Thyroid gland (tissue), 4 donors: ENCODE results near the gene RAD1. TPM values are rescaled to one million over a fixed set of nuclear protein-coding genes. Genes with fewer than 3 reads are reported as not detected.

ENCODE experiments used
- DNase-seq, 2 donors: peaks; one replicate each; pipeline ENCODE4 v3.0.0-alpha.2; 2019
- H3K27ac ChIP-seq, 3 donors: fragments of 200-600 bp; sonication (generic); 1 replicate in 2 of 3; 2 replicates in 1 of 3; pipeline ENCODE4 v1.5.1; 2016 to 2019; ENCODE audit warnings: mild to moderate bottlenecking in 1 of 3, moderate library complexity in 1 of 3
- H3K27me3 ChIP-seq: fragments of 200-600 bp; sonication (generic); one replicate; pipeline ENCODE4 v1.5.1; 2019
- H3K36me3 ChIP-seq, 2 donors: fragments of 200-600 bp; sonication (generic); one replicate each; pipeline ENCODE4 v1.5.1; 2016 to 2019
- H3K4me1 ChIP-seq, 2 donors: fragments of 200-600 bp; sonication (generic); one replicate each; pipeline ENCODE4 v1.5.1; 2017 to 2019
- H3K4me3 ChIP-seq, 3 donors: fragments of 200-600 bp; sonication (generic); replicated peaks in 1 of 3; 1 replicate in 2 of 3; 2 replicates in 1 of 3; pipeline ENCODE4 v1.5.1; 2016; ENCODE audit warnings: mild to moderate bottlenecking in 1 of 3
- H3K9me3 ChIP-seq: fragments of 200-600 bp; sonication (generic); one replicate; pipeline ENCODE4 v1.5.1; 2017
- CTCF ChIP-seq, 6 experiments: fragments of 200-600 bp in 3 of 6; fragments of 450-650 bp in 3 of 6; sonication (generic) in 3 of 6; IDR thresholded peaks; one replicate each; pipeline ENCODE4 v1.5.1; 2016 to 2019; ENCODE audit warnings: antibody characterized with exemption in 6 of 6, mild to moderate bottlenecking in 2 of 6, inconsistent platforms in 1 of 6, moderate library complexity in 1 of 6
- POLR2A ChIP-seq, 2 donors: fragments of 450-650 bp; IDR thresholded peaks; one replicate each; pipeline ENCODE4 v1.6.1; 2017; ENCODE audit warnings: antibody characterized with exemption in 2 of 2, mild to moderate bottlenecking in 2 of 2, moderate library complexity in 1 of 2
- WGBS, 2 donors: methylation state at CpG; one replicate each; pipeline ENCODE4 v1.1.5; 2017; 5-methylcytosine and 5-hydroxymethylcytosine counted together
- intact Hi-C: fragments of 100-400 bp; cut with DNase I; formaldehyde crosslinking; loops from one replicate; pipeline ENCODE4 v1.15.1; 2023
- total RNA-seq, 4 donors: library from RNA; depleted of rRNA; stranded (reverse); fragments of >200 nt; gene quantifications; one replicate each; pipeline ENCODE4 v1.2.3, GENCODE V29; 2016

The RAD1 gene
- 10 to 100 TPM; 31.1 to 40.7 (median 37.5) TPM for total RNA-seq

- H3K27ac ChIP-seq, result peak within 1 kb of the TSS; percentile 38 to 80 (median 80)
- peaks cover 6 to 15% of the 10 kb centered on the region in 2 donors for H3K36me3 ChIP-seq
- 0 to 1% methylated on average over 54 to 65 of the region's 67 CpGs for WGBS, 2 donors
- peak within 1 kb of the TSS; percentile 70 to 92 (median 72) for H3K4me3 ChIP-seq
- H3K9me3 ChIP-seq, result no peaks in the 10 kb centered on the region
- DNase-seq, result peak; percentile 96 to 98
- H3K4me1 ChIP-seq, result peaks cover 21 to 27% of the 10 kb centered on the region in 2 donors
- H3K27me3 ChIP-seq, result no peaks in the 10 kb centered on the region
- TF ChIP-seq CTCF (IDR thresholded peaks at IDR 0.05) (peak in 2 of 6 experiments; percentile 22 to 45), POLR2A (IDR thresholded peaks at IDR 0.05) (peak in 1 of 2 donors; percentile 63)
- intact Hi-C loops, result no loop called here
Observed at GRCh38 chr5:34915139-34915855, at the start of gene RAD1, which contains the start of gene BRIX1. Gene RAD1, minus strand, starts transcription at chr5:34915504. Its CDS starts 612 bp downstream, at chr5:34914892. Gene BRIX1, plus strand, starts transcription at chr5:34915711. Its CDS starts 28 bp downstream, at chr5:34915739.

- no peak for DNase-seq
- Histone ChIP-seq H3K27me3 (no peaks in the 10 kb centered on the region), H3K4me3 (no peak overlapping the region), H3K36me3 (peaks cover 4 to 9% of the 10 kb centered on the region in 2 donors), H3K27ac (no peak overlapping the region), H3K4me1 (no peaks in the 10 kb centered on the region), H3K9me3 (no peaks in the 10 kb centered on the region)
- TF ChIP-seq POLR2A (IDR thresholded peaks at IDR 0.05), result no peak
- TF ChIP-seq CTCF (IDR thresholded peaks at IDR 0.05), result no peak
- intact Hi-C loops, result no loop called here
- WGBS, 2 donors, result 78 to 97% methylated on average over 1 of the region's 1 CpG
Observed at GRCh38 chr5:34959323-34959722, 44.0 kb upstream of the RAD1 start.

- Histone ChIP-seq H3K36me3 (peaks cover 8 to 12% of the 10 kb centered on the region in 2 donors), H3K27ac (no peak overlapping the region), H3K9me3 (no peaks in the 10 kb centered on the region), H3K4me1 (no peaks in the 10 kb centered on the region), H3K27me3 (no peaks in the 10 kb centered on the region), H3K4me3 (no peak overlapping the region)
- peak; percentile 27 to 35 for DNase-seq
- TF ChIP-seq POLR2A (IDR thresholded peaks at IDR 0.05) (no peak), CTCF (IDR thresholded peaks at IDR 0.05) (peak in 3 of 6 experiments; percentile 38 to 60 (median 49))
- intact Hi-C loops, result no loop called here
- WGBS, 2 donors, result 48 to 49% methylated on average over 5 of the region's 5 CpGs
Observed at GRCh38 chr5:34957857-34958690, 42.8 kb upstream of the RAD1 start.

GRCh38 chr5:34957321-34957720 lies 42.0 kb upstream of the RAD1 start:
- Histone ChIP-seq H3K9me3 (no peaks in the 10 kb centered on the region), H3K36me3 (peaks cover 10 to 12% of the 10 kb centered on the region in 2 donors), H3K4me1 (no peaks in the 10 kb centered on the region), H3K4me3 (no peak overlapping the region), H3K27ac (no peak overlapping the region), H3K27me3 (no peaks in the 10 kb centered on the region)
- WGBS, 2 donors, result 91 to 95% methylated on average over 1 of the region's 1 CpG
- TF ChIP-seq CTCF (IDR thresholded peaks at IDR 0.05) (no peak), POLR2A (IDR thresholded peaks at IDR 0.05) (no peak)
- intact Hi-C loops, result no loop called here
- DNase-seq, result no peak
